Upper lobe of left lung (tissue), 6 donors: Measurements from ENCODE around the gene EEF1E1. TPM values are rescaled to one million over a fixed set of nuclear protein-coding genes. Genes with fewer than 3 reads are reported as not detected.

ENCODE experiments used
- ATAC-seq, 2 donors: fragments of 200-7000 bp; cut with Tn5 transposase; one replicate each; pipeline ENCODE4 v1.9.1; 2022; ENCODE audit warnings: mild to moderate bottlenecking in 2 of 2, moderate library complexity in 2 of 2; ENCODE audit not compliant: low FRiP score in 2 of 2
- DNase-seq, 2 donors: peaks; one replicate each; pipeline ENCODE4 v3.0.0-alpha.2; 2019 to 2020
- H3K27ac ChIP-seq, 4 donors: fragments of 200-600 bp; sonication (generic); one replicate each; pipeline ENCODE4 v1.5.1; 2016 to 2019
- H3K27me3 ChIP-seq, 4 donors: fragments of 200-600 bp; sonication (generic); one replicate each; pipeline ENCODE4 v1.5.1; 2017 to 2019
- H3K36me3 ChIP-seq, 4 donors: fragments of 200-600 bp; sonication (generic); one replicate each; pipeline ENCODE4 v1.5.1; 2016 to 2019
- H3K4me1 ChIP-seq, 4 donors: fragments of 200-600 bp; sonication (generic); one replicate each; pipeline ENCODE4 v1.5.1; 2018 to 2019
- H3K4me3 ChIP-seq, 4 donors: fragments of 200-600 bp; sonication (generic); one replicate each; pipeline ENCODE4 v1.5.1; 2017 to 2019; ENCODE audit warnings: mild to moderate bottlenecking in 2 of 4, moderate library complexity in 1 of 4
- H3K9me3 ChIP-seq, 4 donors: fragments of 200-600 bp; sonication (generic); one replicate each; pipeline ENCODE4 v1.5.1; 2018 to 2019
- EP300 ChIP-seq, 4 donors: sonication (generic); formaldehyde crosslinking; IDR thresholded peaks; one replicate each; pipeline ENCODE4 v1.5.1; 2017; ENCODE audit warnings: antibody characterized with exemption in 4 of 4, control low read depth in 2 of 4
- POLR2A ChIP-seq, 4 donors: fragments of 450-650 bp; IDR thresholded peaks; one replicate each; pipeline ENCODE4 v1.5.1; 2016 to 2017; ENCODE audit warnings: antibody characterized with exemption in 4 of 4, mild to moderate bottlenecking in 2 of 4
- POLR2AphosphoS5 ChIP-seq, 2 donors: sonication (generic); formaldehyde crosslinking; IDR thresholded peaks; one replicate each; pipeline ENCODE4 v1.5.1; 2017; ENCODE audit warnings: antibody characterized with exemption in 2 of 2
- WGBS, 2 donors: methylation state at CpG; one replicate each; pipeline ENCODE4 v1.1.5; 2017 to 2018; 5-methylcytosine and 5-hydroxymethylcytosine counted together
- total RNA-seq, 6 donors: library from RNA; depleted of rRNA in 4 of 6; stranded (reverse); fragments of >200 nt in 4 of 6; gene quantifications; one replicate each; pipeline versions ENCODE4 v1.1.0 to v1.2.1, GENCODE V29; 2016 to 2021
- TF ChIP-seq, protein P1 (sequence below), 6 experiments: fragments of 450-650 bp in 4 of 6; fragments of 200-600 bp in 2 of 6; sonication (generic) in 2 of 6; IDR thresholded peaks; one replicate each; pipeline ENCODE4 v1.5.1; 2016 to 2019; ENCODE audit warnings: antibody characterized with exemption in 6 of 6
- donor health status: DM: no; HTN: no; CAD: no; lungs with moderate emphysema.
- donor health status: DM: no; HTN: yes; CAD: no; lungs with severe emphysema.

The EEF1E1 gene
- total RNA-seq, result 10 to 100 TPM in 4 of 6 donors, 1 to 10 TPM in 2; 7.7 to 59.9 (median 15.3) TPM

DNA sequence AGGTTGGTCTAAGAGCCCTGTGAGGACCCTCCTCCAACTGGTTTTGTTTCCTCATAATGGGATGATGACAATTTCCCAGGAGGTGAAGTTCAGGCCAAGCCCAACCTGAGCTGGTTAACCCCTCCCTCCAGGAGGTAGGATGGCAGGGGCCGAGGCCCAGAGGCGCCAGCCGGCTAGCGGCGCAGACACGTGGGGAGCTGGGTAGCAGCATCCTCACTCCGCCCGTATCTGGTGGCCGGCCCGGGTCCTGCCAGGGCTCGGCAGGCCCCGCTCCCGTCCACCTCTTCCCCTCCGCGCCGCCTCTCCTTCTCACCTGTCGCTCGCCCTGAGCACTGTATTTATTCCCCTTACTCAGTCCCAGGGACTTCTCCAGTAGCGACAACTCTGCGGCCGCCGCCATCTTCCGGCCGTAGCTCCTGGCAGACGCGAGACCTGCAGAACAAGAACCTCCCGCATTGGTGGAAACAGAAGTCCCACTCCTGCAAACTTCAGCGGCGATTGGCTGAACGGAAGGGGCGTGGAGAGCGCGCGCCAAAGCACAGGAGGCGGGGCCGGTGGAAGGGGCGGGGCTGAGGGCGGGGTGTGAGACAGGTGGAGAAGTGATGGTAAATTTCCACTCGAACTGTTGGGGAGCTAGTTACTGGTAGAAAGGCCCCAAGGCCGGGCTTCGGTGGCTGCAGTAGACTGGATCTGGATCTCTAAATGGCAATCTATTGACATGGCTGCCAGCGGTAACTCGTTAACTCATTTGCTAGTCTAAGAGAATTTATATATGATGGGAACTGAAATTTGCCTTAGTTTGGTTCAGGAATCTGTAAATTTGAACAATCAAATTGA is at the start of gene EEF1E1:
Gene EEF1E1 (minus strand): TSS at position 427 of the 837 bp plus-strand sequence. CDS start 27 bp downstream, at position 400.
- TF ChIP-seq POLR2A (IDR thresholded peaks at IDR 0.05) (peak in 2 of 4 donors; percentile 13 to 54), EP300 (IDR thresholded peaks at IDR 0.05) (no peak), POLR2AphosphoS5 (IDR thresholded peaks at IDR 0.05) (peak; percentile 62 to 63)
- TF ChIP-seq, protein P1, sequence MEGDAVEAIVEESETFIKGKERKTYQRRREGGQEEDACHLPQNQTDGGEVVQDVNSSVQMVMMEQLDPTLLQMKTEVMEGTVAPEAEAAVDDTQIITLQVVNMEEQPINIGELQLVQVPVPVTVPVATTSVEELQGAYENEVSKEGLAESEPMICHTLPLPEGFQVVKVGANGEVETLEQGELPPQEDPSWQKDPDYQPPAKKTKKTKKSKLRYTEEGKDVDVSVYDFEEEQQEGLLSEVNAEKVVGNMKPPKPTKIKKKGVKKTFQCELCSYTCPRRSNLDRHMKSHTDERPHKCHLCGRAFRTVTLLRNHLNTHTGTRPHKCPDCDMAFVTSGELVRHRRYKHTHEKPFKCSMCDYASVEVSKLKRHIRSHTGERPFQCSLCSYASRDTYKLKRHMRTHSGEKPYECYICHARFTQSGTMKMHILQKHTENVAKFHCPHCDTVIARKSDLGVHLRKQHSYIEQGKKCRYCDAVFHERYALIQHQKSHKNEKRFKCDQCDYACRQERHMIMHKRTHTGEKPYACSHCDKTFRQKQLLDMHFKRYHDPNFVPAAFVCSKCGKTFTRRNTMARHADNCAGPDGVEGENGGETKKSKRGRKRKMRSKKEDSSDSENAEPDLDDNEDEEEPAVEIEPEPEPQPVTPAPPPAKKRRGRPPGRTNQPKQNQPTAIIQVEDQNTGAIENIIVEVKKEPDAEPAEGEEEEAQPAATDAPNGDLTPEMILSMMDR (IDR thresholded peaks at IDR 0.05), result peak in 1 of 6 experiments; percentile 15
- H3K36me3 ChIP-seq, result peaks cover 0 to under 1% (median 0%) of the 10 kb centered on the region in 4 donors
- peak within 1 kb of the TSS; percentile 61 to 82 (median 70) for H3K27ac ChIP-seq
- ATAC-seq (peak; percentile 99), DNase-seq (peak; percentile 95 to 99)
- WGBS, 2 donors, result 1 to 2% methylated on average over 38 to 43 of the region's 43 CpGs
- no peaks in the 10 kb centered on the region for H3K9me3 ChIP-seq
- peaks cover 0 to 18% (median 10%) of the 10 kb centered on the region in 4 donors for H3K4me1 ChIP-seq
- no peaks in the 10 kb centered on the region for H3K27me3 ChIP-seq
- H3K4me3 ChIP-seq, result peak within 1 kb of the TSS; percentile 85 to 97 (median 94)

DNA sequence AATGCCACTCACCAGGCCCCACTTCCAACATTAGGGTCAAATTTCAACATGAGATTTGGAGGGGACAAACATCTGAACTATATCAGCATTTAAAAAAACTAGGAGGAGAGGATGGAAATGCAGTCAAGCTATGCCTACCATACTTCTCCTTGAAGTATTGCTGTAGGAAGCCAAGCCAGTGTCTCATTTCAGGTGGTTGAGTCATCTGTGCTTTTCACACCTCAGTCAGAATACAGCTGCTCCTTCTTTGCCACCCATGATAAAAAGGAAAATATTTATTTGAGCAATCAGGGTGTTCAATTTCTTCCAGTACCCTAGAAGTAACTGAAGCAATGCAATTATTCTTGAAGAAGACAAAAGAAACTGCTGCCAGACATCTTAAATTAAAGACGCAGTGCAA is 47.0 kb upstream of the EEF1E1 start:
- DNase-seq, result no peak
- no peaks in the 10 kb centered on the region for H3K4me1 ChIP-seq
- H3K27ac ChIP-seq, result no peak overlapping the region
- TF ChIP-seq POLR2AphosphoS5 (IDR thresholded peaks at IDR 0.05) (no peak), POLR2A (IDR thresholded peaks at IDR 0.05) (no peak), EP300 (IDR thresholded peaks at IDR 0.05) (no peak)
- TF ChIP-seq, protein P1 (IDR thresholded peaks at IDR 0.05), result no peak
- H3K9me3 ChIP-seq, result no peaks in the 10 kb centered on the region
- no peaks in the 10 kb centered on the region for H3K36me3 ChIP-seq
- no peak overlapping the region for H3K4me3 ChIP-seq
- WGBS, 2 donors, result 95 to 100% methylated on average over 1 of the region's 1 CpG
- ATAC-seq, result no peak
- H3K27me3 ChIP-seq, result no peaks in the 10 kb centered on the region

DNA sequence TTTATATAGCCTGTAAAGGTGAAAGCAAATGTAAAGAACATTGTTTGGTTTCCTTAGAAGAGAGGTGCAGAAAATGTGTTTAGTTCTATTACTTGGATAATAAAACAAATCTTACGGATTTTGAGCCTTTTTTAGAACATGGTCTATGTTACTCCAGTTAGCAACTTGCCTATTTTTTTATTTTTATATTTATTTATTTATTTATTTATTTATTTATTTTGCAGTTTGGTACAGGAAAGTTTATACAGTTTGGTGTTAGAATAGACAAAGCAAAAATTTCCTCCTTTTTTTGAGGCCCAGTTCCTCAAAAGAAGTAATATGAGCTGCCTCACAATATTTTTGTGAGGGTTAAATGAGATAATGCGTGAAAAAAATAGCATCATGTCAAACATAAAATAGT is 41.6 kb upstream of the EEF1E1 start:
- Histone ChIP-seq H3K4me3 (no peak overlapping the region), H3K36me3 (no peaks in the 10 kb centered on the region), H3K4me1 (no peaks in the 10 kb centered on the region), H3K9me3 (no peaks in the 10 kb centered on the region), H3K27ac (no peak overlapping the region), H3K27me3 (no peaks in the 10 kb centered on the region)
- 86 to 96% methylated on average over 2 of the region's 2 CpGs for WGBS, 2 donors
- no peak for ATAC-seq
- no peak for DNase-seq
- TF ChIP-seq, protein P1 (IDR thresholded peaks at IDR 0.05), result no peak
- TF ChIP-seq EP300 (IDR thresholded peaks at IDR 0.05) (no peak), POLR2A (IDR thresholded peaks at IDR 0.05) (no peak), POLR2AphosphoS5 (IDR thresholded peaks at IDR 0.05) (no peak)

DNA sequence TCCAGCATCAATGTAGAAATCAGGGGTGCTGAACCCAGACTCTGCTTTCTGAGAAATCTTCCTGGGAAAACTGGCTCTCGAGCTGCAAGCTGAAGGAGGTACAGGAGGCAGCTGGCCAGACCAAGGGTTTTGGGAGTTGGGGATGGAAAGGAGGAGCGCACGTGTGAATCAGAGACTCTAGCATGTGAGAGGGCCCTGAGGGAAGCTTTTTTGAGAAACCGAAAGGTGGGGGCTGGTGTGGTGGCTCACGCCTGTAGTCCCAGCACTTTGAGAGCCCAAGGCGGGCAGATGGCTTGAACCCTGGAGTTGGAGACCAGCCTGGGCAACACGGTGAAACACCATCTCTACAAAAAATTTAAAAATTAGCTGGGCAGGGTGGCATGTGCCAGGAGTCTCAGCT is 37.1 kb upstream of the EEF1E1 start:
- no peak for DNase-seq
- ATAC-seq, result no peak
- Histone ChIP-seq H3K27me3 (no peaks in the 10 kb centered on the region), H3K27ac (no peak overlapping the region), H3K9me3 (no peaks in the 10 kb centered on the region), H3K36me3 (no peaks in the 10 kb centered on the region), H3K4me1 (no peaks in the 10 kb centered on the region), H3K4me3 (no peak overlapping the region)
- no peak for TF ChIP-seq EP300 (IDR thresholded peaks at IDR 0.05)
- TF ChIP-seq, protein P1 (IDR thresholded peaks at IDR 0.05), result no peak
- TF ChIP-seq POLR2AphosphoS5 (IDR thresholded peaks at IDR 0.05), result no peak
- TF ChIP-seq POLR2A (IDR thresholded peaks at IDR 0.05), result no peak
- WGBS, 2 donors, result 91 to 93% methylated on average over 7 of the region's 7 CpGs
